Measurements from ENCODE around the gene PTPN4. TPM values are rescaled to one million over a fixed set of nuclear protein-coding genes. Genes with fewer than 3 reads are reported as not detected.

The PTPN4 gene
- total RNA-seq, 5 donors from 2014 or later (not counting 1 experiment from before 2014, with no cell fraction given) = 105 to 134 (median 126) TPM

- Histone ChIP-seq H3K9me3 (no peaks in the 10 kb centered on the region), H3K4me1 (ENCODE audit: control insufficient read depth in 1 of 2, extremely low read depth in 1 of 2, insufficient read depth in 2 of 2, low read length in 2 of 2) (no peaks in the 10 kb centered on the region), H3K27ac (ENCODE audit: low read length) (no peak overlapping the region), H3K36me3 (ENCODE audit: control insufficient read depth in 2 of 2, extremely low read depth in 1 of 2, insufficient read depth in 1 of 2, low read length in 1 of 2) (no peaks in the 10 kb centered on the region), H3K4me3 (ENCODE audit: control insufficient read depth in 1 of 2, extremely low read depth in 1 of 2, low read length in 1 of 2) (no peak overlapping the region), H3K27me3 (replicated peaks in 1 of 2; ENCODE audit: control insufficient read depth in 2 of 2, extremely low read depth in 1 of 2, insufficient read depth in 2 of 2, low read length in 1 of 2) (peaks cover 0 to 3% of the 10 kb centered on the region in 2 experiments)
- no peak for ATAC-seq (replicated peaks in 1 of 4)
- Mint-ChIP-seq H3K4me1 (no peaks in the 10 kb centered on the region), H3K36me3 (no peaks in the 10 kb centered on the region), H3K9me3 (no peaks in the 10 kb centered on the region), H3K27me3 (peaks cover 2 to 5% of the 10 kb centered on the region in 2 donors), H3K27ac (no peak overlapping the region), H3K4me3 (no peak overlapping the region)
- DNase-seq = no peak
- ChIA-PET CTCF (interaction anchor here in 1 of 2 donors (0.6 kb wide), 1 partner anchor 22 kb away, joined by 7 read pairs; no protein-coding TSS in a partner anchor), POLR2A (no interaction called here)
- WGBS (ENCODE audit: insufficient coverage) = 58% methylated on average over 3 of the region's 3 CpGs
These were observed 20.0 kb upstream of the PTPN4 start for GRCh38 chr2:119739580-119740255.

GRCh38 chr2:119741001-119741400, 18.7 kb upstream of the PTPN4 start:
- H3K36me3 ChIP-seq (ENCODE audit: control insufficient read depth in 2 of 2, extremely low read depth in 1 of 2, insufficient read depth in 1 of 2, low read length in 1 of 2) = no peaks in the 10 kb centered on the region
- H3K9me3 Mint-ChIP-seq = no peaks in the 10 kb centered on the region
- H3K27ac ChIP-seq (ENCODE audit: low read length) = no peak overlapping the region
- WGBS (ENCODE audit: insufficient coverage) = no CpG with 5 or more reads among the region's 3 CpGs
- ChIA-PET CTCF (interaction anchor here in 1 of 2 donors (0.6 kb wide), 1 partner anchor 33 kb away, joined by 4 read pairs; no protein-coding TSS in a partner anchor), POLR2A (no interaction called here)
- no peaks in the 10 kb centered on the region for H3K36me3 Mint-ChIP-seq
- no peaks in the 10 kb centered on the region for H3K4me1 ChIP-seq (ENCODE audit: control insufficient read depth in 1 of 2, extremely low read depth in 1 of 2, insufficient read depth in 2 of 2, low read length in 2 of 2)
- H3K4me3 ChIP-seq (ENCODE audit: control insufficient read depth in 1 of 2, extremely low read depth in 1 of 2, low read length in 1 of 2) = no peak overlapping the region
- peaks cover 0 to 4% of the 10 kb centered on the region in 2 experiments for H3K27me3 ChIP-seq (replicated peaks in 1 of 2; ENCODE audit: control insufficient read depth in 2 of 2, extremely low read depth in 1 of 2, insufficient read depth in 2 of 2, low read length in 1 of 2)
- H3K27me3 Mint-ChIP-seq = peaks cover 5 to 8% of the 10 kb centered on the region in 2 donors
- no peak overlapping the region for H3K27ac Mint-ChIP-seq
- H3K4me1 Mint-ChIP-seq = no peaks in the 10 kb centered on the region
- ATAC-seq (replicated peaks in 1 of 4) (no peak), DNase-seq (no peak)
- H3K9me3 ChIP-seq = no peaks in the 10 kb centered on the region
- no peak overlapping the region for H3K4me3 Mint-ChIP-seq

- Histone ChIP-seq H3K27me3 (replicated peaks in 1 of 2; ENCODE audit: control insufficient read depth in 2 of 2, extremely low read depth in 1 of 2, insufficient read depth in 2 of 2, low read length in 1 of 2) (peaks cover 0 to 6% of the 10 kb centered on the region in 2 experiments), H3K4me3 (ENCODE audit: control insufficient read depth in 1 of 2, extremely low read depth in 1 of 2, low read length in 1 of 2) (no peak overlapping the region), H3K4me1 (ENCODE audit: control insufficient read depth in 1 of 2, extremely low read depth in 1 of 2, insufficient read depth in 2 of 2, low read length in 2 of 2) (no peaks in the 10 kb centered on the region), H3K27ac (ENCODE audit: low read length) (no peak overlapping the region), H3K9me3 (no peaks in the 10 kb centered on the region), H3K36me3 (ENCODE audit: control insufficient read depth in 2 of 2, extremely low read depth in 1 of 2, insufficient read depth in 1 of 2, low read length in 1 of 2) (no peaks in the 10 kb centered on the region)
- no peaks in the 10 kb centered on the region for H3K4me1 Mint-ChIP-seq
- whole genome bisulfite sequencing (ENCODE audit: insufficient coverage) = 86% methylated on average over 2 of the region's 3 CpGs
- no peak overlapping the region for H3K27ac Mint-ChIP-seq
- ChIA-PET POLR2A (no interaction called here), CTCF (interaction anchor here in 1 of 2 donors (0.5 kb wide), 1 partner anchor 83 kb away, joined by 3 read pairs; no protein-coding TSS in a partner anchor)
- H3K27me3 Mint-ChIP-seq = peaks cover 5 to 8% of the 10 kb centered on the region in 2 donors
- ATAC-seq (replicated peaks in 1 of 4) (no peak), DNase-seq (no peak)
- no peak overlapping the region for H3K4me3 Mint-ChIP-seq
- H3K36me3 Mint-ChIP-seq = no peaks in the 10 kb centered on the region
- H3K9me3 Mint-ChIP-seq = no peaks in the 10 kb centered on the region
These were observed 17.9 kb upstream of the PTPN4 start for GRCh38 chr2:119741868-119742267.

DNA sequence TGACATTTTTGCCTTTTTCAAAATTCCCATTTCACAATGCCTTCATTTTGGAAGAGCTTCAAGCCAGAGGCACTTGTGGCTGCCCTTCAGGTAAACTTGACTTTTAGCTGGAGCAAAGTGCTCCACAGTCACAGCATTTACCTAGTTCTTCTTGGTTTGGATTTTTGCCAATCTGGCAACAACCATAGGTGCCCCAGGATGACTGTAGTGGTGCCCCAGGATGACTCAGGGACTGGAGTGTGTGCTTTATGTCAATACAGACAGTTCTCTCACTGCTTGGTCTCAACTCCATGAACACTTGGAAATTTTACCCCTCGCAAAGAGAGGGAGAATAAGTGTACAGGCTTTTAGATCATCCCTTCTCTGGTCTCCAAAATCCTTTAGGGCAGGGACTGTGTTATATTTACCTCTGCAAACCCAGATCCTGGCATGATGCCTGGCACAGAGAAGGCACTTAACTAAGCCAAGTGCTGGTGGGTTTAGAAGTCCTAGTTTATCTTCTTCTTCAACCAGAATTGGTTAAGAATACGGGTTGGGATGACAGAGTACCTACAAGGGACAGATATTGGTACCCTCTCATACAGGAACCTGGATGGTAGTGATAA, 15.3 kb upstream of the PTPN4 start:
- POLR2A ChIA-PET = no interaction called here
- Histone ChIP-seq H3K36me3 (ENCODE audit: control insufficient read depth in 2 of 2, extremely low read depth in 1 of 2, insufficient read depth in 1 of 2, low read length in 1 of 2) (no peaks in the 10 kb centered on the region), H3K27ac (ENCODE audit: low read length) (no peak overlapping the region), H3K4me3 (ENCODE audit: control insufficient read depth in 1 of 2, extremely low read depth in 1 of 2, low read length in 1 of 2) (no peak overlapping the region), H3K4me1 (ENCODE audit: control insufficient read depth in 1 of 2, extremely low read depth in 1 of 2, insufficient read depth in 2 of 2, low read length in 2 of 2) (no peaks in the 10 kb centered on the region), H3K27me3 (replicated peaks in 1 of 2; ENCODE audit: control insufficient read depth in 2 of 2, extremely low read depth in 1 of 2, insufficient read depth in 2 of 2, low read length in 1 of 2) (peaks cover 0 to 9% of the 10 kb centered on the region in 2 experiments), H3K9me3 (no peaks in the 10 kb centered on the region)
- CTCF ChIA-PET = no interaction called here
- H3K36me3 Mint-ChIP-seq = no peaks in the 10 kb centered on the region
- no peak overlapping the region for H3K4me3 Mint-ChIP-seq
- H3K27ac Mint-ChIP-seq = no peak overlapping the region
- WGBS (ENCODE audit: insufficient coverage) = no CpG with 5 or more reads among the region's 2 CpGs
- ATAC-seq (replicated peaks in 1 of 4) (no peak), DNase-seq (no peak)
- H3K27me3 Mint-ChIP-seq = peaks cover 5 to 8% of the 10 kb centered on the region in 2 donors
- no peaks in the 10 kb centered on the region for H3K4me1 Mint-ChIP-seq
- H3K9me3 Mint-ChIP-seq = no peaks in the 10 kb centered on the region

- ChIA-PET POLR2A (no interaction called here), CTCF (no interaction called here)
- H3K27ac ChIP-seq (ENCODE audit: low read length) = no peak overlapping the region
- peaks cover 6 to 8% of the 10 kb centered on the region in 2 donors for H3K27me3 Mint-ChIP-seq
- H3K4me3 Mint-ChIP-seq = no peak overlapping the region
- DNase-seq = no peak
- H3K27ac Mint-ChIP-seq = no peak overlapping the region
- H3K36me3 ChIP-seq (ENCODE audit: control insufficient read depth in 2 of 2, extremely low read depth in 1 of 2, insufficient read depth in 1 of 2, low read length in 1 of 2) = no peaks in the 10 kb centered on the region
- no peaks in the 10 kb centered on the region for H3K4me1 ChIP-seq (ENCODE audit: control insufficient read depth in 1 of 2, extremely low read depth in 1 of 2, insufficient read depth in 2 of 2, low read length in 2 of 2)
- H3K36me3 Mint-ChIP-seq = no peaks in the 10 kb centered on the region
- H3K27me3 ChIP-seq (replicated peaks in 1 of 2; ENCODE audit: control insufficient read depth in 2 of 2, extremely low read depth in 1 of 2, insufficient read depth in 2 of 2, low read length in 1 of 2) = peaks cover 0 to 9% of the 10 kb centered on the region in 2 experiments
- H3K4me1 Mint-ChIP-seq = no peaks in the 10 kb centered on the region
- WGBS (ENCODE audit: insufficient coverage) = 91% methylated on average over 1 of the region's 2 CpGs
- no peaks in the 10 kb centered on the region for H3K9me3 ChIP-seq
- no peak for ATAC-seq (replicated peaks in 1 of 4)
- H3K9me3 Mint-ChIP-seq = no peaks in the 10 kb centered on the region
- H3K4me3 ChIP-seq (ENCODE audit: control insufficient read depth in 1 of 2, extremely low read depth in 1 of 2, low read length in 1 of 2) = no peak overlapping the region
These were observed 14.2 kb upstream of the PTPN4 start for GRCh38 chr2:119745566-119745965.

- Mint-ChIP-seq H3K9me3 (no peaks in the 10 kb centered on the region), H3K27ac (no peak overlapping the region), H3K36me3 (no peaks in the 10 kb centered on the region), H3K27me3 (peaks cover 3 to 6% of the 10 kb centered on the region in 2 donors), H3K4me1 (no peaks in the 10 kb centered on the region), H3K4me3 (no peak overlapping the region)
- DNase-seq = no peak
- Histone ChIP-seq H3K4me3 (ENCODE audit: control insufficient read depth in 1 of 2, extremely low read depth in 1 of 2, low read length in 1 of 2) (no peak overlapping the region), H3K27me3 (replicated peaks in 1 of 2; ENCODE audit: control insufficient read depth in 2 of 2, extremely low read depth in 1 of 2, insufficient read depth in 2 of 2, low read length in 1 of 2) (peaks cover 0 to 9% of the 10 kb centered on the region in 2 experiments), H3K27ac (ENCODE audit: low read length) (no peak overlapping the region), H3K36me3 (ENCODE audit: control insufficient read depth in 2 of 2, extremely low read depth in 1 of 2, insufficient read depth in 1 of 2, low read length in 1 of 2) (no peaks in the 10 kb centered on the region), H3K9me3 (no peaks in the 10 kb centered on the region), H3K4me1 (ENCODE audit: control insufficient read depth in 1 of 2, extremely low read depth in 1 of 2, insufficient read depth in 2 of 2, low read length in 2 of 2) (no peaks in the 10 kb centered on the region)
- no peak for ATAC-seq (replicated peaks in 1 of 4)
- ChIA-PET POLR2A (no interaction called here), CTCF (interaction anchor here in 1 of 2 donors (0.6 to 0.9 kb wide), 3 partner anchors 9 to 79 kb away, joined by 3 to 5 read pairs (median 4); no protein-coding TSS in a partner anchor)
- 98% methylated on average over 9 of the region's 15 CpGs for WGBS (ENCODE audit: insufficient coverage)
These were observed 12.7 kb upstream of the PTPN4 start for GRCh38 chr2:119746836-119747686.
